Body of pancreas (tissue), 4 donors: Measurements from ENCODE around the gene PPP2R2B.

Experiments used
- CTCF ChIP-seq, 7 experiments: fragments of 450-650 bp in 4 of 7; fragments of 200-600 bp in 3 of 7; sonication (generic) in 3 of 7; IDR thresholded peaks; one replicate each; pipeline ENCODE4 v1.5.1; 2016 to 2019; ENCODE audit warnings: antibody characterized with exemption in 7 of 7
- POLR2A ChIP-seq, 3 donors: fragments of 450-650 bp; IDR thresholded peaks; one replicate each; pipeline ENCODE4 v1.6.1; 2016; ENCODE audit warnings: antibody characterized with exemption in 3 of 3, mild to moderate bottlenecking in 2 of 3

GRCh38 chr5:146877178-146877681, 1.3 kb downstream of the PPP2R2B start:
- TF ChIP-seq POLR2A (IDR thresholded peaks at IDR 0.05) (no peak), CTCF (IDR thresholded peaks at IDR 0.05) (no peak)
